Omental fat pad (tissue), 4 donors: Measurements from ENCODE around the gene SENP6. TPM values are rescaled to one million over a fixed set of nuclear protein-coding genes. Genes with fewer than 3 reads are reported as not detected.
"Not testable (repeated sequence)": the region's sequence is repeated elsewhere in the genome, so short reads cannot be mapped to it uniquely, and the experiment has no call there.

Experiments
- ATAC-seq: fragments of 150-250 bp; one replicate; pipeline ENCODE4 v1.9.1; 2016; ENCODE audit warnings: mild to moderate bottlenecking, moderate library complexity; ENCODE audit not compliant: low FRiP score
- DNase-seq: peaks from one replicate; pipeline ENCODE4 v3.0.0-alpha.2; 2019; ENCODE audit warnings: low spot score
- total RNA-seq, 4 donors: library from RNA; depleted of rRNA; stranded (reverse); fragments of >200 nt; gene quantifications; one replicate each; pipeline ENCODE4 v1.1.0, GENCODE V29; 2016
- TF ChIP-seq, protein P1 (sequence below), 3 donors: fragments of 450-650 bp; IDR thresholded peaks; one replicate each; pipeline ENCODE4 v1.5.1; 2016 to 2017; ENCODE audit warnings: antibody characterized with exemption in 3 of 3, mild to moderate bottlenecking in 3 of 3, moderate library complexity in 2 of 3

Gene SENP6
- total RNA-seq, 4 donors from 2014 or later = 88.2 to 134 (median 110) TPM

DNA sequence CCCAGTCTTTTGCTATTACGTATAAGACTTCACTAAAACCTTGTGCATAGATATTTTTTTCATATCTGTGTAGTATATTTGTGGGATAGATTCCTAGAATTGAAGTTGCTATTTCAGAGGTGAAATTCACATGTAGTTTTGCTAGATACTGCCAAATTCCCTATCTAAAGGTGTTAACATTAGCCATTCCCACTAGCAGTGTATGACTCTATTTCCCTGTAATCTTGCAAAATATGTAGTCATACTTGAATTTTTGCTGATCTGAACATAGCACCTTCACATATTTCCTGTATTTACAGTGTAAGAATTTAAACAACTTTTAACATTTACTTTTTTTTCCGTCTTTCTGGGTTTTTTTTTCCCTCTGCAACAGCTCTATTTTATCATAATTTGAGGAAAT lies 24.9 kb downstream of the SENP6 start:
- DNase-seq = no peak
- TF ChIP-seq, protein P1, sequence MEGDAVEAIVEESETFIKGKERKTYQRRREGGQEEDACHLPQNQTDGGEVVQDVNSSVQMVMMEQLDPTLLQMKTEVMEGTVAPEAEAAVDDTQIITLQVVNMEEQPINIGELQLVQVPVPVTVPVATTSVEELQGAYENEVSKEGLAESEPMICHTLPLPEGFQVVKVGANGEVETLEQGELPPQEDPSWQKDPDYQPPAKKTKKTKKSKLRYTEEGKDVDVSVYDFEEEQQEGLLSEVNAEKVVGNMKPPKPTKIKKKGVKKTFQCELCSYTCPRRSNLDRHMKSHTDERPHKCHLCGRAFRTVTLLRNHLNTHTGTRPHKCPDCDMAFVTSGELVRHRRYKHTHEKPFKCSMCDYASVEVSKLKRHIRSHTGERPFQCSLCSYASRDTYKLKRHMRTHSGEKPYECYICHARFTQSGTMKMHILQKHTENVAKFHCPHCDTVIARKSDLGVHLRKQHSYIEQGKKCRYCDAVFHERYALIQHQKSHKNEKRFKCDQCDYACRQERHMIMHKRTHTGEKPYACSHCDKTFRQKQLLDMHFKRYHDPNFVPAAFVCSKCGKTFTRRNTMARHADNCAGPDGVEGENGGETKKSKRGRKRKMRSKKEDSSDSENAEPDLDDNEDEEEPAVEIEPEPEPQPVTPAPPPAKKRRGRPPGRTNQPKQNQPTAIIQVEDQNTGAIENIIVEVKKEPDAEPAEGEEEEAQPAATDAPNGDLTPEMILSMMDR (IDR thresholded peaks at IDR 0.05) = no peak
- ATAC-seq = no peak

- ATAC-seq, DNase-seq: not testable (repeated sequence)
These were observed 26.0 kb downstream of the SENP6 start for GRCh38 chr6:75627708-75628107.

GRCh38 chr6:75631859-75632635 lies 30.4 kb downstream of the SENP6 start:
- DNase-seq (no peak), ATAC-seq (no peak)
- TF ChIP-seq, protein P1 (IDR thresholded peaks at IDR 0.05) = no peak

- DNase-seq (no peak), ATAC-seq (no peak)
- TF ChIP-seq, protein P1 (IDR thresholded peaks at IDR 0.05) = no peak
These were observed 31.4 kb downstream of the SENP6 start for GRCh38 chr6:75633045-75633444.

- DNase-seq = no peak
- ATAC-seq = no peak
- TF ChIP-seq, protein P1 (IDR thresholded peaks at IDR 0.05) = no peak
These were observed 40.6 kb downstream of the SENP6 start for GRCh38 chr6:75642311-75642710.

GRCh38 chr6:75643173-75643572 lies 41.5 kb downstream of the SENP6 start:
- ATAC-seq (no peak), DNase-seq (no peak)
- TF ChIP-seq, protein P1 (IDR thresholded peaks at IDR 0.05) = no peak

GRCh38 chr6:75656479-75656878 lies 54.8 kb downstream of the SENP6 start:
- TF ChIP-seq, protein P1 (IDR thresholded peaks at IDR 0.05) = no peak
- no peak for DNase-seq

More at GRCh38 chr6:75656479-75656878, 54.8 kb downstream of the SENP6 start:
- ATAC-seq = no peak
